H1 (cell line): ENCODE results near the gene HMGB4. TPM values are rescaled to one million over a fixed set of nuclear protein-coding genes. Genes with fewer than 3 reads are reported as not detected.

ENCODE experiments used
- CTCF ChIA-PET: fragments of 300-600 bp; sonication (Branson Sonifier 250); formaldehyde crosslinking; loops from one replicate; lab custom pipeline; 2021; ENCODE audit not compliant: partially characterized antibody; lab: Charles Lee
- POLR2A ChIA-PET: fragments of 300-600 bp; sonication (Branson Sonifier 250); formaldehyde crosslinking; loops from one replicate; lab custom pipeline; 2021; ENCODE audit warnings: inconsistent platforms; ENCODE audit not compliant: partially characterized antibody; lab: Charles Lee
- DNase-seq, 2 experiments: peaks; one replicate each; pipeline versions ENCODE4 v3.0.0 to v3.0.0-alpha.2; 2010 to 2022; ENCODE audit warnings: low spot score in 2 of 2, low read depth in 1 of 2, mixed read lengths in 1 of 2
- FAIRE-seq: peaks from 2 replicates; lab custom pipeline; 2011; peaks lifted over from hg19 to GRCh38; lab: Jason Lieb, UNC
- H2AFZ ChIP-seq: 2 replicates; pipeline ENCODE4 v1.8.1; 2012; ENCODE audit warnings: low read length, inconsistent platforms
- H2AK5ac ChIP-seq: 2 replicates; pipeline ENCODE4 v1.6.1; 2013; ENCODE audit warnings: low read depth, low read length
- H2BK120ac ChIP-seq: replicated peaks from 2 replicates; pipeline ENCODE3; 2013; ENCODE audit warnings: low read depth, low read length, inconsistent platforms
- H2BK12ac ChIP-seq: 2 replicates; pipeline ENCODE4 v1.6.1; 2013; ENCODE audit warnings: low read depth, low read length
- H2BK15ac ChIP-seq: 2 replicates; pipeline ENCODE4 v1.6.1; 2013; ENCODE audit warnings: low read length
- H2BK20ac ChIP-seq: 2 replicates; pipeline ENCODE4 v1.6.1; 2013; ENCODE audit warnings: low read length
- H2BK5ac ChIP-seq: 2 replicates; pipeline ENCODE4 v1.6.1; 2013; ENCODE audit warnings: low read depth, low read length
- H3K14ac ChIP-seq: 2 replicates; pipeline ENCODE4 v1.6.1; 2013; ENCODE audit warnings: inconsistent platforms; ENCODE audit not compliant: insufficient read length
- H3K18ac ChIP-seq: 2 replicates; pipeline ENCODE4 v1.6.1; 2013; ENCODE audit warnings: low read length; ENCODE audit errors: extremely low read depth
- H3K23ac ChIP-seq: 2 replicates; pipeline ENCODE4 v1.6.1; 2013; ENCODE audit warnings: inconsistent platforms; ENCODE audit not compliant: insufficient read length
- H3K23me2 ChIP-seq: 2 replicates; pipeline ENCODE4 v1.6.1; 2013; ENCODE audit warnings: low read depth, low read length
- H3K27ac ChIP-seq: 2 replicates; pipeline ENCODE4 v1.6.1; 2011; ENCODE audit warnings: low read depth, low read length, inconsistent platforms
- H3K27me3 ChIP-seq, 4 experiments: replicated peaks in 1 of 4; 1 replicate in 1 of 4; 2 replicates in 3 of 4; pipeline versions ENCODE4 v1.6.1 to v1.8.1; 2011 to 2013; ENCODE audit warnings: low read length in 3 of 4, mild to moderate bottlenecking in 3 of 4, inconsistent platforms in 2 of 4, mixed read lengths in 2 of 4, moderate library complexity in 1 of 4; ENCODE audit not compliant: control insufficient read depth in 3 of 4, insufficient read depth in 3 of 4; ENCODE audit errors: extremely low read depth in 1 of 4
- H3K36me3 ChIP-seq, 4 experiments: 2 replicates each; pipeline versions ENCODE4 v1.6.1 to v1.8.1; 2011 to 2013; ENCODE audit warnings: mild to moderate bottlenecking in 4 of 4, low read length in 3 of 4, moderate library complexity in 2 of 4, control low read depth in 1 of 4, inconsistent platforms in 1 of 4; ENCODE audit not compliant: insufficient read depth in 4 of 4, control insufficient read depth in 2 of 4
- H3K4ac ChIP-seq: replicated peaks from 2 replicates; pipeline ENCODE3; 2013; ENCODE audit warnings: low read length, low read depth, mixed read lengths, inconsistent platforms; ENCODE audit not compliant: insufficient read length
- H3K4me1 ChIP-seq, 4 experiments: replicated peaks in 1 of 4; 1 replicate in 1 of 4; 2 replicates in 3 of 4; pipeline versions ENCODE4 v1.6.1 to v1.8.1; 2011 to 2013; ENCODE audit warnings: low read length in 3 of 4, inconsistent platforms in 2 of 4, mixed read lengths in 1 of 4; ENCODE audit not compliant: insufficient read depth in 4 of 4, control insufficient read depth in 3 of 4
- H3K4me2 ChIP-seq, 2 experiments: 2 replicates each; pipeline versions ENCODE4 v1.6.1 to v1.8.1; 2011 to 2013; ENCODE audit warnings: low read depth in 2 of 2, low read length in 2 of 2, control low read depth in 1 of 2, inconsistent platforms in 1 of 2, mild to moderate bottlenecking in 1 of 2; ENCODE audit not compliant: insufficient read depth in 1 of 2
- H3K4me3 ChIP-seq, 4 experiments: fragments of 200-600, 300-600 bp in 1 of 4; sonication (generic), shearing (Covaris generic), sonication (Bioruptor Twin) in 1 of 4; 2 replicates each; pipeline versions ENCODE4 v1.5.1 to v1.8.1; 2011 to 2016; ENCODE audit warnings: low read length in 4 of 4, low read depth in 3 of 4, control low read depth in 2 of 4, inconsistent platforms in 2 of 4, mild to moderate bottlenecking in 2 of 4, mixed read lengths in 1 of 4, moderate library complexity in 1 of 4; ENCODE audit not compliant: insufficient read depth in 2 of 4; ENCODE audit errors: extremely low read depth in 1 of 4
- H3K56ac ChIP-seq: replicated peaks from 2 replicates; pipeline ENCODE3; 2013; ENCODE audit warnings: low read depth, mild to moderate bottlenecking, mixed read lengths, low read length, inconsistent platforms; ENCODE audit not compliant: insufficient read length
- H3K79me1 ChIP-seq: 2 replicates; pipeline ENCODE4 v1.6.1; 2013; ENCODE audit warnings: low read depth, low read length, control low read depth
- H3K79me2 ChIP-seq, 2 experiments: 2 replicates each; pipeline versions ENCODE4 v1.6.1 to v1.8.1; 2012 to 2013; ENCODE audit warnings: low read length in 2 of 2, mild to moderate bottlenecking in 2 of 2, inconsistent platforms in 1 of 2; ENCODE audit not compliant: insufficient read depth in 2 of 2, control insufficient read depth in 1 of 2
- H3K9ac ChIP-seq, 4 experiments: replicated peaks in 1 of 4; 1 replicate in 1 of 4; 2 replicates in 3 of 4; pipeline versions ENCODE4 v1.6.1 to v1.8.1; 2011 to 2013; ENCODE audit warnings: low read depth in 3 of 4, low read length in 3 of 4, control low read depth in 2 of 4, mild to moderate bottlenecking in 2 of 4, moderate library complexity in 2 of 4, inconsistent platforms in 1 of 4; ENCODE audit errors: extremely low read depth in 1 of 4
- H3K9me3 ChIP-seq, 2 experiments: 2 replicates each; pipeline versions ENCODE4 v1.6.1 to v1.8.1; 2012 to 2013; ENCODE audit warnings: mild to moderate bottlenecking in 2 of 2, moderate library complexity in 2 of 2, control low read depth in 1 of 2, inconsistent platforms in 1 of 2, low read depth in 1 of 2, low read length in 1 of 2, mixed read lengths in 1 of 2; ENCODE audit not compliant: insufficient read depth in 2 of 2
- H4K20me1 ChIP-seq, 2 experiments: replicated peaks in 1 of 2; 2 replicates each; pipeline versions ENCODE3 to v1.8.1; 2011 to 2013; ENCODE audit warnings: inconsistent platforms in 2 of 2, low read length in 2 of 2, mild to moderate bottlenecking in 1 of 2; ENCODE audit not compliant: insufficient read depth in 2 of 2, control insufficient read depth in 1 of 2
- H4K5ac ChIP-seq: 2 replicates; pipeline ENCODE4 v1.6.1; 2013; ENCODE audit warnings: low read length, low read depth, mixed read lengths, inconsistent platforms; ENCODE audit not compliant: insufficient read length
- H4K8ac ChIP-seq: 2 replicates; pipeline ENCODE4 v1.8.0; 2013; ENCODE audit warnings: mild to moderate bottlenecking, moderate library complexity, low read length, inconsistent platforms; ENCODE audit not compliant: insufficient read depth; ENCODE audit errors: extremely low read depth
- H4K91ac ChIP-seq: replicated peaks from 2 replicates; pipeline ENCODE3; 2013; ENCODE audit warnings: low read length, mixed read lengths, inconsistent platforms; ENCODE audit not compliant: insufficient read length
- CEBPB ChIP-seq: IDR thresholded peaks from 2 replicates; pipeline ENCODE4 v1.6.1; 2012; ENCODE audit warnings: low read depth, low read length
- FOSL1 ChIP-seq: IDR thresholded peaks from 2 replicates; pipeline ENCODE4 v1.6.1; 2011; ENCODE audit warnings: mild to moderate bottlenecking, low read depth, low read length, moderate library complexity; ENCODE audit not compliant: insufficient read depth
- GTF2F1 ChIP-seq: IDR thresholded peaks from 2 replicates; pipeline ENCODE4 v1.6.1; 2012; ENCODE audit warnings: low read depth, low read length, improper control_type of control experiment, borderline replicate concordance
- POLR2A ChIP-seq, 2 experiments: IDR thresholded peaks; 1 replicate in 1 of 2; 2 replicates in 1 of 2; pipeline ENCODE4 v1.6.1; 2011; ENCODE audit warnings: low read depth in 2 of 2, low read length in 2 of 2, mild to moderate bottlenecking in 2 of 2; ENCODE audit errors: control extremely low read depth in 1 of 2
- POLR2AphosphoS5 ChIP-seq: IDR thresholded peaks from 2 replicates; pipeline ENCODE4 v1.6.1; 2011; ENCODE audit warnings: low read depth, low read length
- POU5F1 ChIP-seq: IDR thresholded peaks from 2 replicates; pipeline ENCODE4 v1.6.1; 2011; ENCODE audit warnings: low read depth, mild to moderate bottlenecking, low read length, moderate library complexity
- SUZ12 ChIP-seq: fragments of 200-600 bp; sonication (generic); IDR thresholded peaks from 2 replicates; pipeline ENCODE4 v1.6.1; 2012; ENCODE audit warnings: mild to moderate bottlenecking, inconsistent platforms, low read length, moderate library complexity, mixed read lengths
- WGBS, 2 experiments: shearing (Covaris generic) in 1 of 2; methylation state at CpG; one replicate each; pipeline versions ENCODE4 v1.1.6 to v1.1.7; 2013 to 2015; ENCODE audit warnings: low lambda C conversion rate in 2 of 2, mixed read lengths in 2 of 2, inconsistent platforms in 1 of 2, low coverage in 1 of 2, missing lambda C conversion rate in 1 of 2; ENCODE audit not compliant: insufficient replicate concordance in 2 of 2, insufficient coverage in 1 of 2, insufficient read length in 1 of 2; ENCODE audit errors: extremely low coverage in 1 of 2, missing lambda C conversion rate in 1 of 2; 5-methylcytosine and 5-hydroxymethylcytosine counted together
- polyA plus RNA-seq, 7 experiments: library from polyadenylated mRNA; depleted of rRNA in 3 of 7; stranded (reverse) in 5 of 7; unstranded in 2 of 7; fragments of >200 nt in 5 of 7; fragments of 200-250 nt in 2 of 7; gene quantifications; 1 replicate in 5 of 7; 2 replicates in 1 of 7; 4 replicates in 1 of 7; pipeline versions ENCODE4 v1.2.1 to v1.2.3, GENCODE V29; 2011 to 2013; ENCODE audit warnings: missing spikeins in 2 of 7, mixed read lengths in 2 of 7
- total RNA-seq: library from RNA; stranded (reverse); fragmentation: NEBNext Ultra II Directional; extraction: Animal tissue kit (Norgen Biotek cat#: 25700); gene quantifications from 2 replicates; pipeline ENCODE4 v1.2.1, GENCODE V29; 2021

HMGB4 gene
- total and polyA plus RNA-seq, 2 of the 8 experiments (the other 6 are each of a cell fraction or from before 2014, with no cell fraction given): not detected

- peaks cover 10 to 12% of the 10 kb centered on the region in 2 experiments for H3K9me3 ChIP-seq
- no peak overlapping the region for H2AK5ac ChIP-seq
- FAIRE-seq (no peak), DNase-seq (no peak)
- no peaks in the 10 kb centered on the region for H3K27me3 ChIP-seq
- no peak overlapping the region for H2AFZ ChIP-seq
- peaks cover 0 to 16% (median 0%) of the 10 kb centered on the region in 4 experiments; a peak in 3 of 8 replicates for H3K36me3 ChIP-seq
- H2BK120ac ChIP-seq: no peak overlapping the region
- ChIA-PET CTCF (interaction anchor here (1.2 kb wide), 1 partner anchor 289 kb away, joined by 3 read pairs; no protein-coding TSS in a partner anchor), POLR2A (no interaction called here)
- H3K4me1 ChIP-seq: no peaks in the 10 kb centered on the region
- no peak overlapping the region for H3K9ac ChIP-seq
- WGBS, 2 experiments: 93% methylated on average over 1 of the region's 1 CpG; no CpG with 5 or more reads in 1 of the 2 experiments
- no peak overlapping the region for H3K14ac ChIP-seq
- no peak overlapping the region for H3K56ac ChIP-seq
- no peaks in the 10 kb centered on the region for H3K79me2 ChIP-seq
- H3K4me2 ChIP-seq: no peak overlapping the region
- no peak overlapping the region for H2BK15ac ChIP-seq
- no peak overlapping the region for H3K23ac ChIP-seq
- no peak for TF ChIP-seq POLR2AphosphoS5
- no peak for TF ChIP-seq CEBPB
- no peak for TF ChIP-seq POU5F1
- TF ChIP-seq POLR2A (IDR thresholded peaks at IDR 0.05; ENCODE audit: control extremely low read depth in 1 of 2, low read depth in 2 of 2, low read length in 2 of 2): no peak
- no peak for TF ChIP-seq GTF2F1
- TF ChIP-seq SUZ12: no peak
- no peak for TF ChIP-seq FOSL1
- no peaks in the 10 kb centered on the region for H4K20me1 ChIP-seq
- no peak overlapping the region for H2BK12ac ChIP-seq
- no peak overlapping the region for H2BK5ac ChIP-seq
- H3K4me3 ChIP-seq: no peak overlapping the region
- no peak overlapping the region for H4K5ac ChIP-seq
- H3K18ac ChIP-seq: no peak overlapping the region
- no peak overlapping the region for H3K4ac ChIP-seq
- no peak overlapping the region for H2BK20ac ChIP-seq
- no peaks in the 10 kb centered on the region for H3K23me2 ChIP-seq
- H3K79me1 ChIP-seq: no peaks in the 10 kb centered on the region
- no peak overlapping the region for H3K27ac ChIP-seq
- H4K91ac ChIP-seq: no peak overlapping the region
- H4K8ac ChIP-seq: no peak overlapping the region
Measured at GRCh38 chr1:33841494-33841893, 22.4 kb upstream of the HMGB4 start.
